ENCODE results near the gene ARRB1.

The ARRB1 gene

DNA sequence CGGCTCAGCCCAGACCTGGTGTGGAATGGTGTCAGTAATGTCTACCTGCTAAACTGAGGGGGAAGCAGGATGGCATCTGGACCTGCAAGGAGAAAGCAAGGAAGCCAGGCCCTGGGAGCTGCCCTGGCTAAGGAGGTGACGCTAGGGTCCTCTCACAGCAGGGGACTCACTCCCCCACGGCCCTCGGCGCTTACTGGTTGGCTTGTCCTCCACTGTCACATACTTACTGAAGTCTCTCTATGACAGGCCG, 62.0 kb downstream of the ARRB1 start:
- H3K4me3 ChIP-seq (ENCODE audit: low read depth, low read length) = no peak overlapping the region
- no peak overlapping the region for H3K27ac ChIP-seq (ENCODE audit: extremely low read depth, low read depth, low read length)
- POLR2A ChIA-PET = no interaction called here
- TF ChIP-seq, protein P1, sequence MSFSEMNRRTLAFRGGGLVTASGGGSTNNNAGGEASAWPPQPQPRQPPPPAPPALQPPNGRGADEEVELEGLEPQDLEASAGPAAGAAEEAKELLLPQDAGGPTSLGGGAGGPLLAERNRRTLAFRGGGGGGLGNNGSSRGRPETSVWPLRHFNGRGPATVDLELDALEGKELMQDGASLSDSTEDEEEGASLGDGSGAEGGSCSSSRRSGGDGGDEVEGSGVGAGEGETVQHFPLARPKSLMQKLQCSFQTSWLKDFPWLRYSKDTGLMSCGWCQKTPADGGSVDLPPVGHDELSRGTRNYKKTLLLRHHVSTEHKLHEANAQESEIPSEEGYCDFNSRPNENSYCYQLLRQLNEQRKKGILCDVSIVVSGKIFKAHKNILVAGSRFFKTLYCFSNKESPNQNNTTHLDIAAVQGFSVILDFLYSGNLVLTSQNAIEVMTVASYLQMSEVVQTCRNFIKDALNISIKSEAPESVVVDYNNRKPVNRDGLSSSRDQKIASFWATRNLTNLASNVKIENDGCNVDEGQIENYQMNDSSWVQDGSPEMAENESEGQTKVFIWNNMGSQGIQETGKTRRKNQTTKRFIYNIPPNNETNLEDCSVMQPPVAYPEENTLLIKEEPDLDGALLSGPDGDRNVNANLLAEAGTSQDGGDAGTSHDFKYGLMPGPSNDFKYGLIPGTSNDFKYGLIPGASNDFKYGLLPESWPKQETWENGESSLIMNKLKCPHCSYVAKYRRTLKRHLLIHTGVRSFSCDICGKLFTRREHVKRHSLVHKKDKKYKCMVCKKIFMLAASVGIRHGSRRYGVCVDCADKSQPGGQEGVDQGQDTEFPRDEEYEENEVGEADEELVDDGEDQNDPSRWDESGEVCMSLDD (tag by site-specific recombination; IDR thresholded peaks at IDR 0.05) = no peak
- TF ChIP-seq, protein P2, sequence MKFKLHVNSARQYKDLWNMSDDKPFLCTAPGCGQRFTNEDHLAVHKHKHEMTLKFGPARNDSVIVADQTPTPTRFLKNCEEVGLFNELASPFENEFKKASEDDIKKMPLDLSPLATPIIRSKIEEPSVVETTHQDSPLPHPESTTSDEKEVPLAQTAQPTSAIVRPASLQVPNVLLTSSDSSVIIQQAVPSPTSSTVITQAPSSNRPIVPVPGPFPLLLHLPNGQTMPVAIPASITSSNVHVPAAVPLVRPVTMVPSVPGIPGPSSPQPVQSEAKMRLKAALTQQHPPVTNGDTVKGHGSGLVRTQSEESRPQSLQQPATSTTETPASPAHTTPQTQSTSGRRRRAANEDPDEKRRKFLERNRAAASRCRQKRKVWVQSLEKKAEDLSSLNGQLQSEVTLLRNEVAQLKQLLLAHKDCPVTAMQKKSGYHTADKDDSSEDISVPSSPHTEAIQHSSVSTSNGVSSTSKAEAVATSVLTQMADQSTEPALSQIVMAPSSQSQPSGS (tag by site-specific recombination; IDR thresholded peaks at IDR 0.05; ENCODE audit: low read depth) = no peak
- TF ChIP-seq ZNF530 (tag by site-specific recombination; IDR thresholded peaks at IDR 0.05; ENCODE audit: low read depth) (no peak), ZNF350 (tag by site-specific recombination; IDR thresholded peaks at IDR 0.05) (no peak), MYNN (tag by site-specific recombination; IDR thresholded peaks at IDR 0.05; ENCODE audit: borderline replicate concordance) (no peak), ZNF391 (tag by site-specific recombination; IDR thresholded peaks at IDR 0.05; ENCODE audit: borderline replicate concordance, low read depth) (no peak), ZBTB21 (tag by site-specific recombination; IDR thresholded peaks at IDR 0.05) (no peak), MZF1 (tag by site-specific recombination; IDR thresholded peaks at IDR 0.05; ENCODE audit: borderline replicate concordance) (no peak), ZSCAN23 (tag by site-specific recombination; IDR thresholded peaks at IDR 0.05) (no peak), YY2 (tag by site-specific recombination; IDR thresholded peaks at IDR 0.05) (no peak), ZNF600 (tag by site-specific recombination; IDR thresholded peaks at IDR 0.05) (no peak)
- TF ChIP-seq, protein P3, sequence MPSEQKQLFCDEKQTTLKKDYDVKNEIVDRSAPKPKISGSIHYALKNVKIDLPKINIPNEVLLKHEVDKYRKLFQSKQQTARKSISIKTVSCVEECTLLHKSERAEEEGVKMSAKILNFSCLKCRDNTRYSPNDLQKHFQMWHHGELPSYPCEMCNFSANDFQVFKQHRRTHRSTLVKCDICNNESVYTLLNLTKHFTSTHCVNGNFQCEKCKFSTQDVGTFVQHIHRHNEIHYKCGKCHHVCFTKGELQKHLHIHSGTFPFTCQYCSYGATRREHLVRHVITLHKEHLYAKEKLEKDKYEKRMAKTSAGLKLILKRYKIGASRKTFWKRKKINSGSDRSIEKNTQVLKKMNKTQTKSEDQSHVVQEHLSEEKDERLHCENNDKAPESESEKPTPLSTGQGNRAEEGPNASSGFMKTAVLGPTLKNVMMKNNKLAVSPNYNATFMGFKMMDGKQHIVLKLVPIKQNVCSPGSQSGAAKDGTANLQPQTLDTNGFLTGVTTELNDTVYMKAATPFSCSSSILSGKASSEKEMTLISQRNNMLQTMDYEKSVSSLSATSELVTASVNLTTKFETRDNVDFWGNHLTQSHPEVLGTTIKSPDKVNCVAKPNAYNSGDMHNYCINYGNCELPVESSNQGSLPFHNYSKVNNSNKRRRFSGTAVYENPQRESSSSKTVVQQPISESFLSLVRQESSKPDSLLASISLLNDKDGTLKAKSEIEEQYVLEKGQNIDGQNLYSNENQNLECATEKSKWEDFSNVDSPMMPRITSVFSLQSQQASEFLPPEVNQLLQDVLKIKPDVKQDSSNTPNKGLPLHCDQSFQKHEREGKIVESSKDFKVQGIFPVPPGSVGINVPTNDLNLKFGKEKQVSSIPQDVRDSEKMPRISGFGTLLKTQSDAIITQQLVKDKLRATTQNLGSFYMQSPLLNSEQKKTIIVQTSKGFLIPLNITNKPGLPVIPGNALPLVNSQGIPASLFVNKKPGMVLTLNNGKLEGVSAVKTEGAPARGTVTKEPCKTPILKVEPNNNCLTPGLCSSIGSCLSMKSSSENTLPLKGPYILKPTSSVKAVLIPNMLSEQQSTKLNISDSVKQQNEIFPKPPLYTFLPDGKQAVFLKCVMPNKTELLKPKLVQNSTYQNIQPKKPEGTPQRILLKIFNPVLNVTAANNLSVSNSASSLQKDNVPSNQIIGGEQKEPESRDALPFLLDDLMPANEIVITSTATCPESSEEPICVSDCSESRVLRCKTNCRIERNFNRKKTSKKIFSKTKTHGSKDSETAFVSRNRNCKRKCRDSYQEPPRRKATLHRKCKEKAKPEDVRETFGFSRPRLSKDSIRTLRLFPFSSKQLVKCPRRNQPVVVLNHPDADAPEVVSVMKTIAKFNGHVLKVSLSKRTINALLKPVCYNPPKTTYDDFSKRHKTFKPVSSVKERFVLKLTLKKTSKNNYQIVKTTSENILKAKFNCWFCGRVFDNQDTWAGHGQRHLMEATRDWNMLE (tag by site-specific recombination; conservative IDR thresholded peaks at IDR 0.05; ENCODE audit: low read depth) = no peak
- TF ChIP-seq, protein P4, sequence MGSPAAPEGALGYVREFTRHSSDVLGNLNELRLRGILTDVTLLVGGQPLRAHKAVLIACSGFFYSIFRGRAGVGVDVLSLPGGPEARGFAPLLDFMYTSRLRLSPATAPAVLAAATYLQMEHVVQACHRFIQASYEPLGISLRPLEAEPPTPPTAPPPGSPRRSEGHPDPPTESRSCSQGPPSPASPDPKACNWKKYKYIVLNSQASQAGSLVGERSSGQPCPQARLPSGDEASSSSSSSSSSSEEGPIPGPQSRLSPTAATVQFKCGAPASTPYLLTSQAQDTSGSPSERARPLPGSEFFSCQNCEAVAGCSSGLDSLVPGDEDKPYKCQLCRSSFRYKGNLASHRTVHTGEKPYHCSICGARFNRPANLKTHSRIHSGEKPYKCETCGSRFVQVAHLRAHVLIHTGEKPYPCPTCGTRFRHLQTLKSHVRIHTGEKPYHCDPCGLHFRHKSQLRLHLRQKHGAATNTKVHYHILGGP (tag by site-specific recombination; IDR thresholded peaks at IDR 0.05) = no peak
- TF ChIP-seq, protein P5, sequence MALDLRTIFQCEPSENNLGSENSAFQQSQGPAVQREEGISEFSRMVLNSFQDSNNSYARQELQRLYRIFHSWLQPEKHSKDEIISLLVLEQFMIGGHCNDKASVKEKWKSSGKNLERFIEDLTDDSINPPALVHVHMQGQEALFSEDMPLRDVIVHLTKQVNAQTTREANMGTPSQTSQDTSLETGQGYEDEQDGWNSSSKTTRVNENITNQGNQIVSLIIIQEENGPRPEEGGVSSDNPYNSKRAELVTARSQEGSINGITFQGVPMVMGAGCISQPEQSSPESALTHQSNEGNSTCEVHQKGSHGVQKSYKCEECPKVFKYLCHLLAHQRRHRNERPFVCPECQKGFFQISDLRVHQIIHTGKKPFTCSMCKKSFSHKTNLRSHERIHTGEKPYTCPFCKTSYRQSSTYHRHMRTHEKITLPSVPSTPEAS (tag by site-specific recombination; IDR thresholded peaks at IDR 0.05) = no peak
- TF ChIP-seq, protein P6, sequence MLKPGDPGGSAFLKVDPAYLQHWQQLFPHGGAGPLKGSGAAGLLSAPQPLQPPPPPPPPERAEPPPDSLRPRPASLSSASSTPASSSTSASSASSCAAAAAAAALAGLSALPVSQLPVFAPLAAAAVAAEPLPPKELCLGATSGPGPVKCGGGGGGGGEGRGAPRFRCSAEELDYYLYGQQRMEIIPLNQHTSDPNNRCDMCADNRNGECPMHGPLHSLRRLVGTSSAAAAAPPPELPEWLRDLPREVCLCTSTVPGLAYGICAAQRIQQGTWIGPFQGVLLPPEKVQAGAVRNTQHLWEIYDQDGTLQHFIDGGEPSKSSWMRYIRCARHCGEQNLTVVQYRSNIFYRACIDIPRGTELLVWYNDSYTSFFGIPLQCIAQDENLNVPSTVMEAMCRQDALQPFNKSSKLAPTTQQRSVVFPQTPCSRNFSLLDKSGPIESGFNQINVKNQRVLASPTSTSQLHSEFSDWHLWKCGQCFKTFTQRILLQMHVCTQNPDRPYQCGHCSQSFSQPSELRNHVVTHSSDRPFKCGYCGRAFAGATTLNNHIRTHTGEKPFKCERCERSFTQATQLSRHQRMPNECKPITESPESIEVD (tag by site-specific recombination; IDR thresholded peaks at IDR 0.05) = no peak
- no peaks in the 10 kb centered on the region for H3K36me3 ChIP-seq (ENCODE audit: control insufficient read depth in 2 of 2, insufficient read depth in 1 of 2, low read length in 2 of 2)
- H3K4me1 ChIP-seq (ENCODE audit: control insufficient read depth, insufficient read depth, low read length) = no peaks in the 10 kb centered on the region
- CTCF ChIA-PET = interaction anchor here (0.6 to 1.8 kb wide), 3 partner anchors 9 to 95 kb away, joined by 3 to 7 read pairs (median 3); no protein-coding TSS in a partner anchor
- no peaks in the 10 kb centered on the region for H3K9me3 ChIP-seq (ENCODE audit: control insufficient read depth, insufficient read depth, low read depth, low read length)
